RWPE2 (cell line): ENCODE results near the gene AGBL5.

Source experiments
- ATAC-seq: fragments of 200-7000 bp; cut with Tn5 transposase; 3 replicates; pipeline ENCODE4 v1.9.1; 2021; ENCODE audit warnings: low read depth
- DNase-seq: peaks from one replicate; pipeline ENCODE4 v3.0.0-alpha.2; 2020; ENCODE audit warnings: low spot score
- H3K27ac ChIP-seq: fragments of 450-650 bp; 2 replicates; pipeline ENCODE4 v1.5.1; 2017; ENCODE audit warnings: mild to moderate bottlenecking; ENCODE audit not compliant: poor library complexity, severe bottlenecking
- H3K27me3 ChIP-seq: fragments of 250-450 bp; sonication (Bioruptor Pico); 2 replicates; pipeline ENCODE4 v1.5.1; 2021; ENCODE audit warnings: mild to moderate bottlenecking, moderate library complexity; ENCODE audit not compliant: insufficient read depth, poor library complexity, severe bottlenecking
- H3K36me3 ChIP-seq: fragments of 250-450 bp; sonication (Bioruptor Pico); 2 replicates; pipeline ENCODE4 v1.5.1; 2020; ENCODE audit warnings: low read depth, mild to moderate bottlenecking, moderate library complexity
- H3K4me1 ChIP-seq: fragments of 250-450 bp; sonication (Bioruptor Pico); 2 replicates; pipeline ENCODE4 v1.5.1; 2021; ENCODE audit warnings: mild to moderate bottlenecking, moderate library complexity; ENCODE audit not compliant: insufficient read depth, poor library complexity, severe bottlenecking
- H3K4me3 ChIP-seq: fragments of 250-450 bp; sonication (Bioruptor Pico); 2 replicates; pipeline ENCODE4 v1.5.1; 2021; ENCODE audit warnings: mild to moderate bottlenecking, moderate library complexity; ENCODE audit not compliant: severe bottlenecking
- H3K9me3 ChIP-seq: fragments of 250-450 bp; sonication (Bioruptor Pico); 2 replicates; pipeline ENCODE4 v1.5.1; 2021; ENCODE audit warnings: mild to moderate bottlenecking, moderate library complexity; ENCODE audit not compliant: severe bottlenecking
- CTCF ChIP-seq: fragments of 450-650 bp; IDR thresholded peaks from one replicate; pipeline ENCODE4 v1.5.1; 2017; ENCODE audit warnings: mild to moderate bottlenecking, moderate library complexity; ENCODE audit not compliant: poor library complexity, severe bottlenecking

The AGBL5 gene

GRCh38 chr2:27040282-27040681 is 11.2 kb upstream of the AGBL5 start:
- Histone ChIP-seq H3K36me3 (peaks cover 74% of the 10 kb centered on the region), H3K4me3 (no peak overlapping the region), H3K27ac (no peak overlapping the region), H3K4me1 (no peaks in the 10 kb centered on the region), H3K9me3 (no peaks in the 10 kb centered on the region), H3K27me3 (no peaks in the 10 kb centered on the region)
- no peak for ATAC-seq
- no peak for DNase-seq
- TF ChIP-seq CTCF: no peak

GRCh38 chr2:27041752-27042151 is 9.7 kb upstream of the AGBL5 start:
- Histone ChIP-seq H3K36me3 (peaks cover 60% of the 10 kb centered on the region), H3K4me1 (no peaks in the 10 kb centered on the region), H3K27ac (no peak overlapping the region), H3K27me3 (no peaks in the 10 kb centered on the region), H3K9me3 (no peaks in the 10 kb centered on the region), H3K4me3 (no peak overlapping the region)
- DNase-seq: no peak
- ATAC-seq: no peak
- TF ChIP-seq CTCF: no peak

GRCh38 chr2:27042159-27042661 is 9.3 kb upstream of the AGBL5 start:
- no peak overlapping the region for H3K4me3 ChIP-seq
- H3K27ac ChIP-seq: no peak overlapping the region
- no peaks in the 10 kb centered on the region for H3K9me3 ChIP-seq
- DNase-seq (no peak), ATAC-seq (no peak)
- peaks cover 55% of the 10 kb centered on the region for H3K36me3 ChIP-seq
- H3K27me3 ChIP-seq: no peaks in the 10 kb centered on the region
- no peak for TF ChIP-seq CTCF
- H3K4me1 ChIP-seq: no peaks in the 10 kb centered on the region

GRCh38 chr2:27042985-27043634 is 8.4 kb upstream of the AGBL5 start:
- Histone ChIP-seq H3K27me3 (no peaks in the 10 kb centered on the region), H3K36me3 (peaks cover 46% of the 10 kb centered on the region), H3K4me1 (no peaks in the 10 kb centered on the region), H3K27ac (no peak overlapping the region), H3K9me3 (no peaks in the 10 kb centered on the region), H3K4me3 (no peak overlapping the region)
- ATAC-seq: no peak
- DNase-seq: no peak
- no peak for TF ChIP-seq CTCF

GRCh38 chr2:27049422-27050280 is 1.8 kb upstream of the AGBL5 start:
- Histone ChIP-seq H3K4me1 (peaks cover 3% of the 10 kb centered on the region), H3K27me3 (no peaks in the 10 kb centered on the region), H3K27ac (peak overlapping the region; percentile 64), H3K36me3 (peaks cover 8% of the 10 kb centered on the region), H3K4me3 (peak overlapping the region; percentile 73), H3K9me3 (no peaks in the 10 kb centered on the region)
- TF ChIP-seq CTCF: no peak
- DNase-seq: no peak
- ATAC-seq: peak; percentile 2
